Tibial nerve (tissue), 4 donors: ENCODE measurements around the gene ZSWIM8. TPM values are rescaled to one million over a fixed set of nuclear protein-coding genes. Genes with fewer than 3 reads are reported as not detected.
"Not testable (repeated sequence)": the region's sequence is repeated elsewhere in the genome, so short reads cannot be mapped to it uniquely, and the experiment has no call there.

Experiments
- DNase-seq, 2 donors: peaks; one replicate each; pipeline ENCODE4 v3.0.0-alpha.2; 2019; ENCODE audit warnings: low spot score in 2 of 2
- H3K27ac ChIP-seq, 4 donors: fragments of 200-600 bp; sonication (generic) in 3 of 4; one replicate each; pipeline ENCODE4 v1.5.1; 2017 to 2019; ENCODE audit warnings: mild to moderate bottlenecking in 1 of 4
- H3K27me3 ChIP-seq, 2 donors: fragments of 200-600 bp; sonication (generic) in 1 of 2; one replicate each; pipeline versions ENCODE4 v1.5.1 to v1.6.0; 2017 to 2019
- H3K36me3 ChIP-seq, 3 donors: fragments of 200-600 bp; sonication (generic); one replicate each; pipeline ENCODE4 v1.5.1; 2018 to 2019
- H3K4me1 ChIP-seq, 4 donors: fragments of 200-600 bp; sonication (generic) in 3 of 4; one replicate each; pipeline ENCODE4 v1.5.1; 2017 to 2019
- H3K4me3 ChIP-seq, 4 donors: fragments of 200-600 bp; sonication (generic) in 3 of 4; one replicate each; pipeline ENCODE4 v1.5.1; 2017 to 2019; ENCODE audit warnings: mild to moderate bottlenecking in 1 of 4, moderate library complexity in 1 of 4
- H3K9me3 ChIP-seq, 4 donors: fragments of 200-600 bp; sonication (generic) in 3 of 4; one replicate each; pipeline ENCODE4 v1.5.1; 2017 to 2019
- CTCF ChIP-seq, 5 experiments: fragments of 200-600 bp in 3 of 5; fragments of 450-650 bp in 2 of 5; sonication (generic) in 3 of 5; IDR thresholded peaks; one replicate each; pipeline ENCODE4 v1.5.1; 2016 to 2019; ENCODE audit warnings: antibody characterized with exemption in 5 of 5, mild to moderate bottlenecking in 3 of 5, moderate library complexity in 2 of 5
- EP300 ChIP-seq, 2 donors: sonication (generic); formaldehyde crosslinking; IDR thresholded peaks; one replicate each; pipeline ENCODE4 v1.6.1; 2017; ENCODE audit warnings: antibody characterized with exemption in 2 of 2, mild to moderate bottlenecking in 1 of 2
- POLR2A ChIP-seq, 2 donors: fragments of 450-650 bp; IDR thresholded peaks; one replicate each; pipeline ENCODE4 v1.6.1; 2017; ENCODE audit warnings: antibody characterized with exemption in 2 of 2, mild to moderate bottlenecking in 2 of 2, moderate library complexity in 2 of 2
- WGBS, 2 donors: methylation state at CpG; one replicate each; pipeline ENCODE4 v1.1.5; 2018; 5-methylcytosine and 5-hydroxymethylcytosine counted together
- total RNA-seq, 4 donors: library from RNA; depleted of rRNA; stranded (reverse); fragments of >200 nt; gene quantifications; one replicate each; pipeline ENCODE4 v1.1.0, GENCODE V29; 2016

The ZSWIM8 gene
- total RNA-seq, 4 donors from 2014 or later, result 104 to 138 (median 121) TPM

DNA sequence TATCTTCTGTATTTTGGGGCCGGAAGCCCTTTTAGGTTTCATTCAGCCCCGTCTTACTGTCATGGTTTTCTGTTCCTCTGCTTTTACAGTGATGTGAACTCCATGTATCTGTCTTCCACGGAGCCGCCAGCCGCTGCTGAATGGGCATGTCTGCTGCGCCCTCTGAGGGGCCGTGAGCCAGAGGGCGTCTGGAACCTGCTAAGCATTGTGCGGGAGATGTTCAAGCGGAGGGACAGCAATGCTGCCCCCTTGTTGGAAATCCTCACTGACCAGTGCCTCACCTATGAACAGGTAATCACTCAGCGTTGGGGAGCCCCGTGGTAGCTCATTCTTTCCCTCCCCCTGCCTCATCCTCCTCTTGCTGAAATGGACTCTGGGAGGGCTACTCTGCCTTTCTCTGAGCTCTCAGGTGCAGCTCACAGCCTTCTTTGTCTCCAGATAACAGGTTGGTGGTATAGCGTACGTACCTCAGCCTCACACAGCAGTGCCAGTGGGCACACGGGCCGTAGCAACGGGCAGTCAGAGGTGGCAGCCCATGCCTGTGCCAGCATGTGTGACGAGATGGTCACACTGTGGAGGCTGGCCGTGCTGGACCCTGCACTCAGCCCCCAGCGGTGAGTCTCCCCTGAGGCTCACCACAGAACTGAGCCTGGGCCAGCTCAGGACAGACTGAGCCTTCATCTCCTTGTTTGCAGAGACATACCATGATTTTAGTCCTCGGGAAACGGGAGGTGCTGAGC lies 5.7 kb downstream of the ZSWIM8 start:
- WGBS, 2 donors, result 84 to 90% methylated on average over 22 of the region's 22 CpGs
- DNase-seq, result no peak
- Histone ChIP-seq H3K4me3 (no peak overlapping the region), H3K4me1 (peaks cover 0 to 31% (median 20%) of the 10 kb centered on the region in 4 donors), H3K27me3 (no peaks in the 10 kb centered on the region), H3K27ac (no peak overlapping the region), H3K36me3 (peaks cover 18 to 77% (median 50%) of the 10 kb centered on the region in 3 donors), H3K9me3 (no peaks in the 10 kb centered on the region)
- no peak for TF ChIP-seq CTCF (IDR thresholded peaks at IDR 0.05)
- no peak for TF ChIP-seq POLR2A (IDR thresholded peaks at IDR 0.05)
- TF ChIP-seq EP300 (IDR thresholded peaks at IDR 0.05), result no peak

DNA sequence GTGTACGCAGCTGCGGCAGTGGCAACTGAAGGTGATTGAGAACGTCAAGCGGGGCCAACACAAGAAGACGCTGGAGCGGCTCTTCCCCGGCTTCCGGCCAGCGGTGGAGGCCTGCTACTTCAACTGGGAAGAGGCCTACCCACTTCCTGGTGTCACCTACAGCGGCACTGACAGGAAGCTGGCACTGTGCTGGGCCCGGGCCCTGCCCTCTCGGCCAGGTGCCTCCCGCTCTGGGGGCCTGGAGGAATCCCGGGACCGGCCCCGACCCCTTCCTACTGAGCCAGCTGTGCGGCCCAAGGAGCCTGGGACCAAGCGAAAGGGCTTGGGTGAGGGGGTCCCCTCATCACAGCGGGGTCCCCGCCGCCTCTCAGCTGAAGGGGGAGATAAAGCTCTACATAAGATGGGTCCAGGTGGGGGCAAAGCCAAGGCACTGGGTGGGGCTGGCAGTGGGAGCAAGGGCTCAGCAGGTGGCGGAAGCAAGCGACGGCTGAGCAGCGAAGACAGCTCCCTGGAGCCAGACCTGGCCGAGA lies 6.5 kb downstream of the ZSWIM8 start:
- 88 to 89% methylated on average over 17 to 21 of the region's 26 CpGs for WGBS, 2 donors
- H3K4me1 ChIP-seq, result peaks cover 0 to 24% (median 13%) of the 10 kb centered on the region in 4 donors
- peaks cover 18 to 86% (median 59%) of the 10 kb centered on the region in 3 donors for H3K36me3 ChIP-seq
- H3K4me3 ChIP-seq, result no peak overlapping the region
- H3K9me3 ChIP-seq, result no peaks in the 10 kb centered on the region
- no peak overlapping the region for H3K27ac ChIP-seq
- no peaks in the 10 kb centered on the region for H3K27me3 ChIP-seq
- DNase-seq, result no peak
- TF ChIP-seq EP300 (IDR thresholded peaks at IDR 0.05), result no peak
- TF ChIP-seq CTCF (IDR thresholded peaks at IDR 0.05), result no peak
- no peak for TF ChIP-seq POLR2A (IDR thresholded peaks at IDR 0.05)

- Histone ChIP-seq H3K27ac (no peak overlapping the region), H3K4me3 (no peak overlapping the region), H3K4me1 (peaks cover 0 to 8% (median 0%) of the 10 kb centered on the region in 4 donors), H3K36me3 (peaks cover 18 to 100% (median 59%) of the 10 kb centered on the region in 3 donors), H3K27me3 (no peaks in the 10 kb centered on the region), H3K9me3 (no peaks in the 10 kb centered on the region)
- DNase-seq, result no peak
- TF ChIP-seq CTCF (IDR thresholded peaks at IDR 0.05), result no peak
- TF ChIP-seq EP300 (IDR thresholded peaks at IDR 0.05), result no peak
- TF ChIP-seq POLR2A (IDR thresholded peaks at IDR 0.05), result no peak
- 92% methylated on average over 4 to 5 of the region's 5 CpGs for WGBS, 2 donors
Observed at GRCh38 chr10:73793456-73793855, 8.1 kb downstream of the ZSWIM8 start.

- not testable (repeated sequence) for DNase-seq, H3K4me1 ChIP-seq, H3K27ac ChIP-seq, H3K9me3 ChIP-seq, H3K4me3 ChIP-seq, H3K27me3 ChIP-seq
- 95 to 96% methylated on average over 10 of the region's 10 CpGs for WGBS, 2 donors
- H3K36me3 ChIP-seq, result peaks cover 18 to 100% (median 57%) of the 10 kb centered on the region in 3 donors
Observed at GRCh38 chr10:73795491-73795890, 10.1 kb downstream of the ZSWIM8 start.

GRCh38 chr10:73796035-73796434 lies 10.6 kb downstream of the ZSWIM8 start:
- 94 to 96% methylated on average over 8 of the region's 8 CpGs for WGBS, 2 donors
- peaks cover 18 to 100% (median 52%) of the 10 kb centered on the region in 3 donors for H3K36me3 ChIP-seq
- not testable (repeated sequence) for H3K4me3 ChIP-seq, DNase-seq, H3K9me3 ChIP-seq, H3K27ac ChIP-seq, H3K4me1 ChIP-seq, H3K27me3 ChIP-seq

DNA sequence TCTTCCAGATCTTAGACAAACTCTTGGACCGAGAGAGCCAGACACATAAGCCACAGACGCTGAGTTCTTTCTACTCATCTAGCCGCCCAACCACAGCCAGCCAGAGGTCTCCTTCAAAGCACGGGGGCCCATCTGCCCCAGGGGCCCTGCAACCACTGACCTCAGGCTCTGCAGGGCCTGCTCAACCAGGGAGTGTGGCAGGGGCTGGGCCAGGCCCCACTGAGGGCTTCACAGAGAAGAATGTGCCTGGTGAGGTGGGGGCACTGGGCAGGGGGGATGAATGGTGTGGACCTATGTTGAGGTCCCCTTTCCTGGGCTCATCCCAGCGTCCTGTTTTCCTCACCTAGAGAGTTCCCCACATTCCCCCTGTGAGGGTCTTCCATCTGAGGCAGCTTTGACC lies 11.4 kb downstream of the ZSWIM8 start:
- Histone ChIP-seq H3K36me3 (peaks cover 18 to 100% (median 45%) of the 10 kb centered on the region in 3 donors), H3K27me3 (no peaks in the 10 kb centered on the region), H3K27ac (no peak overlapping the region), H3K4me3 (no peak overlapping the region), H3K4me1 (no peaks in the 10 kb centered on the region), H3K9me3 (no peaks in the 10 kb centered on the region)
- DNase-seq, result no peak
- WGBS, 2 donors, result 59 to 75% methylated on average over 4 to 5 of the region's 5 CpGs
- TF ChIP-seq CTCF (IDR thresholded peaks at IDR 0.05) (no peak), POLR2A (IDR thresholded peaks at IDR 0.05) (no peak), EP300 (IDR thresholded peaks at IDR 0.05) (no peak)
